ENCODE results near the gene EXOC2. TPM values are rescaled to one million over a fixed set of nuclear protein-coding genes. Genes with fewer than 3 reads are reported as not detected.
"Not testable (repeated sequence)": the region's sequence is repeated elsewhere in the genome, so short reads cannot be mapped to it uniquely, and the experiment has no call there.

EXOC2 gene
- total RNA-seq, 1 experiment from 2014 or later = 30.7 TPM

- peak; percentile 62 for DNase-seq (ENCODE audit: low read depth)
Measured at GRCh38 chr6:710601-711571, 17.9 kb upstream of the EXOC2 start.

GRCh38 chr6:709471-710056 lies 16.6 kb upstream of the EXOC2 start:
- no peak for DNase-seq (ENCODE audit: low read depth)

- DNase-seq (ENCODE audit: low read depth) = no peak
Measured at GRCh38 chr6:708237-708598, 15.3 kb upstream of the EXOC2 start.

GRCh38 chr6:707576-708236 lies 14.8 kb upstream of the EXOC2 start:
- no peak for DNase-seq (ENCODE audit: low read depth)

GRCh38 chr6:706819-707381 lies 14.0 kb upstream of the EXOC2 start:
- no peak for DNase-seq (ENCODE audit: low read depth)

- DNase-seq (ENCODE audit: low read depth) = no peak
Measured at GRCh38 chr6:706146-706545, 13.2 kb upstream of the EXOC2 start.

- no peak for DNase-seq (ENCODE audit: low read depth)
Measured at GRCh38 chr6:705047-705446, 12.1 kb upstream of the EXOC2 start.

GRCh38 chr6:704046-704445 lies 11.1 kb upstream of the EXOC2 start:
- no peak for DNase-seq (ENCODE audit: low read depth)

GRCh38 chr6:703552-703951 lies 10.6 kb upstream of the EXOC2 start:
- no peak for DNase-seq (ENCODE audit: low read depth)

GRCh38 chr6:701700-702479 lies 9.0 kb upstream of the EXOC2 start:
- DNase-seq (ENCODE audit: low read depth) = no peak

- DNase-seq (ENCODE audit: low read depth) = no peak
Measured at GRCh38 chr6:701215-701614, 8.3 kb upstream of the EXOC2 start.

- DNase-seq (ENCODE audit: low read depth) = no peak
Measured at GRCh38 chr6:700490-700889, 7.6 kb upstream of the EXOC2 start.

GRCh38 chr6:699319-699718 lies 6.4 kb upstream of the EXOC2 start:
- DNase-seq (ENCODE audit: low read depth) = no peak

- not testable (repeated sequence) for DNase-seq (ENCODE audit: low read depth)
Measured at GRCh38 chr6:694431-695126, 1.6 kb upstream of the EXOC2 start.

GRCh38 chr6:693723-694009 lies 727 bp upstream of the EXOC2 start:
- no peak for DNase-seq (ENCODE audit: low read depth)

GRCh38 chr6:692356-692851 lies 535 bp downstream of the EXOC2 start:
- DNase-seq (ENCODE audit: low read depth) = peak; percentile 46

GRCh38 chr6:689223-689622 lies 3.7 kb downstream of the EXOC2 start:
- DNase-seq (ENCODE audit: low read depth) = no peak

GRCh38 chr6:686497-686896 lies 6.4 kb downstream of the EXOC2 start:
- peak; percentile 53 for DNase-seq (ENCODE audit: low read depth)

GRCh38 chr6:684831-685636 lies 7.9 kb downstream of the EXOC2 start:
- peak; percentile 50 for DNase-seq (ENCODE audit: low read depth)

All from LHCN-M2 (cell line).